MV-4-11 (cell line): Measurements from ENCODE around the gene CNOT6L.

Experiments
- DNase-seq: peaks from one replicate; lab custom pipeline; 2025; lab: John Stamatoyannopoulos, UW

Gene CNOT6L

GRCh38 chr4:77712675-77713074 is 106.5 kb downstream of the CNOT6L start:
- DNase-seq, result no peak

GRCh38 chr4:77711469-77711868 is 107.7 kb downstream of the CNOT6L start:
- DNase-seq, result peak; percentile 11

GRCh38 chr4:77710684-77711083 is 108.5 kb downstream of the CNOT6L start:
- no peak for DNase-seq

GRCh38 chr4:77710059-77710458 is 109.1 kb downstream of the CNOT6L start:
- DNase-seq, result no peak

- DNase-seq, result no peak
Observed at GRCh38 chr4:77706717-77707116, 112.5 kb downstream of the CNOT6L start.

- DNase-seq, result no peak
Observed at GRCh38 chr4:77703666-77704065, 115.5 kb downstream of the CNOT6L start.

GRCh38 chr4:77701121-77701520 is 118.0 kb downstream of the CNOT6L start:
- DNase-seq, result no peak

- peak; percentile 17 for DNase-seq
Observed at GRCh38 chr4:77699731-77700210, 119.4 kb downstream of the CNOT6L start.

GRCh38 chr4:77697860-77698590 is 121.1 kb downstream of the CNOT6L start:
- peak; percentile 73 for DNase-seq

- DNase-seq, result peak; percentile 39
Observed at GRCh38 chr4:77695774-77696173, 123.4 kb downstream of the CNOT6L start.

GRCh38 chr4:77692847-77693432 is 126.2 kb downstream of the CNOT6L start:
- no peak for DNase-seq

- DNase-seq, result no peak
Observed at GRCh38 chr4:77681792-77682191, 137.4 kb downstream of the CNOT6L start.

- DNase-seq, result no peak
Observed at GRCh38 chr4:77676842-77677241, 142.3 kb downstream of the CNOT6L start.

- DNase-seq, result no peak
Observed at GRCh38 chr4:77671051-77671450, 148.1 kb downstream of the CNOT6L start.

GRCh38 chr4:77669946-77670590 is 149.1 kb downstream of the CNOT6L start:
- no peak for DNase-seq

- DNase-seq, result no peak
Observed at GRCh38 chr4:77665381-77666069, 153.6 kb downstream of the CNOT6L start.
